ENCODE data around the gene COL6A2. TPM values are rescaled to one million over a fixed set of nuclear protein-coding genes. Genes with fewer than 3 reads are reported as not detected.
A peak's percentile ranks its signal among the peaks of the same experiment; 100 is the strongest.

COL6A2 gene
- total and polyA plus RNA-seq, 8 donors, result 362 to 647 (median 447) TPM

DNA sequence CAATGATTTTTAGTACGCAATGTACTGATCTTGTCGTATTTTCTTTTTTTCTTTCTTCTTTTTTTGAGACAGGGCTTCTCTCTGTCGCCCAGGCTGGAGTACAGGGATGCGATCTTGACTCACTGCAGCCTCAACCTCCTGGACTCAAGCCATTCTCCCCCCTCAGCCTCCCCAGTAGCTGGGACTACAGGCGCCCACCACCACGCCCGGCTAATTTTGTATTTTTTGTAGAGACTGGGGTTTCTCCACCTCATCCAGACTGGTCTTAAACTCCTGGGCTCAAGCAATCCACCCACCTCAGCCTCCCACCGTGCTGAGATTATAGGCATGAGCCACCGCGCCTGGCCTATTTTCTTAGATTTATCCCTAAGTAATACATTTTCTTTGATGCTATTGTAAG lies 43.9 kb upstream of the COL6A2 start:
- ATAC-seq, result no peak
- no peak overlapping the region for H3K27ac ChIP-seq
- intact Hi-C loops (cut with DNase I), result no loop called here
- no peak for DNase-seq
- no peaks in the 10 kb centered on the region for H3K9me3 ChIP-seq
- TF ChIP-seq, protein P1, sequence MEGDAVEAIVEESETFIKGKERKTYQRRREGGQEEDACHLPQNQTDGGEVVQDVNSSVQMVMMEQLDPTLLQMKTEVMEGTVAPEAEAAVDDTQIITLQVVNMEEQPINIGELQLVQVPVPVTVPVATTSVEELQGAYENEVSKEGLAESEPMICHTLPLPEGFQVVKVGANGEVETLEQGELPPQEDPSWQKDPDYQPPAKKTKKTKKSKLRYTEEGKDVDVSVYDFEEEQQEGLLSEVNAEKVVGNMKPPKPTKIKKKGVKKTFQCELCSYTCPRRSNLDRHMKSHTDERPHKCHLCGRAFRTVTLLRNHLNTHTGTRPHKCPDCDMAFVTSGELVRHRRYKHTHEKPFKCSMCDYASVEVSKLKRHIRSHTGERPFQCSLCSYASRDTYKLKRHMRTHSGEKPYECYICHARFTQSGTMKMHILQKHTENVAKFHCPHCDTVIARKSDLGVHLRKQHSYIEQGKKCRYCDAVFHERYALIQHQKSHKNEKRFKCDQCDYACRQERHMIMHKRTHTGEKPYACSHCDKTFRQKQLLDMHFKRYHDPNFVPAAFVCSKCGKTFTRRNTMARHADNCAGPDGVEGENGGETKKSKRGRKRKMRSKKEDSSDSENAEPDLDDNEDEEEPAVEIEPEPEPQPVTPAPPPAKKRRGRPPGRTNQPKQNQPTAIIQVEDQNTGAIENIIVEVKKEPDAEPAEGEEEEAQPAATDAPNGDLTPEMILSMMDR (IDR thresholded peaks at IDR 0.05), result no peak
- peaks cover 0 to 64% of the 10 kb centered on the region in 2 donors for H3K27me3 ChIP-seq
- no peak overlapping the region for H3K4me3 ChIP-seq
- H3K36me3 ChIP-seq, result no peaks in the 10 kb centered on the region
- peaks cover 0 to 4% of the 10 kb centered on the region in 2 donors for H3K4me1 ChIP-seq

DNA sequence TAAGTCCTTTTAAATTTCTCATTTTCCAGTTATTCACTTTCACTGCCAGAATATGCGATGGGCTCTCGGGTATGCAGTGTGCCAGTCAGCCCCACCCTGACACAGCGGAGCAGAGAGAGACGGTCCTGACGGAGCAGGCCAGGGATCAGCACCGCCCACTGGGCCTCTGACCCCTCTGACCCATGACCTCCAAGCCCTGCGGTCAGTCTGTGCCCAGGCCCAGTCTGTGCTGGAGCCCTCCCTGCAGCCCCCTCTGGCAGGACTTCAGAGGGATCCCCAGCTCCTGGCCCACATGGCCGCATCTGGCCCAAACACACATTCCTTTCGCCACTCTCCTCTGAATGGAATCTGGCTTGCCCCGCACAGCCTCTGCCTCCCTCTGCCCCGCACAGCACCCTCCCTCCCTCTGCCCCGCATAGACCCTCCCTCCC lies 43.4 kb upstream of the COL6A2 start:
- Histone ChIP-seq H3K27me3 (peaks cover 0 to 59% of the 10 kb centered on the region in 2 donors), H3K9me3 (no peaks in the 10 kb centered on the region), H3K36me3 (no peaks in the 10 kb centered on the region), H3K4me1 (peaks cover 0 to 3% of the 10 kb centered on the region in 2 donors), H3K27ac (no peak overlapping the region), H3K4me3 (no peak overlapping the region)
- TF ChIP-seq, protein P1 (IDR thresholded peaks at IDR 0.05), result no peak
- DNase-seq (peak in 1 of 4 donors; percentile 72), ATAC-seq (no peak)
- intact Hi-C loops (cut with DNase I), result no loop called here

DNA sequence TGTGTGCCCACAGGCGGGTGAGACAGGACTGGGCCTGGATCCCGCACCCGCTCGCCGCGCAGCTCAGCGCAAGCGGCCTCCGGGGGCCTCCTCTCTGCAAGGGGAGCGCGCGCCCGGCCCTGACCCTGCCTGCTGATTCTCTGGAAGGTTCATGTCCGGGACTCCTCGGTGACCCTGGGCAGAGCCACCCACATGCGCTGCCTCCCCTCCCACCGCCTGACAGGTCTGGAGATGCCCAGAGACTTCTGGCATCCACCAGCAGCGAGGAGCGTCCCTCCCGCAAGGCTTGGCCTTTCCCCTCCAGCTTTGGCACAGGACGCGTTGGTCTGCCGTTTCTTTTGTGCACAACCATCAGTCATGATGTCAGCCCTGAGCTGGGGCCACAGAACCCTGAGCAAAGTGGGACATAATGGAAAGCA lies 42.0 kb upstream of the COL6A2 start:
- DNase-seq, result peak in 1 of 4 donors; percentile 75
- no peak for ATAC-seq
- peak overlapping the region in 1 of 2 donors; percentile 72 for H3K27ac ChIP-seq
- intact Hi-C loops (cut with DNase I), result no loop called here
- peaks cover 0 to 53% of the 10 kb centered on the region in 2 donors for H3K27me3 ChIP-seq
- no peak overlapping the region for H3K4me3 ChIP-seq
- TF ChIP-seq, protein P1 (IDR thresholded peaks at IDR 0.05), result no peak
- no peaks in the 10 kb centered on the region for H3K36me3 ChIP-seq
- H3K9me3 ChIP-seq, result no peaks in the 10 kb centered on the region
- peaks cover 0 to 3% of the 10 kb centered on the region in 2 donors for H3K4me1 ChIP-seq

DNA sequence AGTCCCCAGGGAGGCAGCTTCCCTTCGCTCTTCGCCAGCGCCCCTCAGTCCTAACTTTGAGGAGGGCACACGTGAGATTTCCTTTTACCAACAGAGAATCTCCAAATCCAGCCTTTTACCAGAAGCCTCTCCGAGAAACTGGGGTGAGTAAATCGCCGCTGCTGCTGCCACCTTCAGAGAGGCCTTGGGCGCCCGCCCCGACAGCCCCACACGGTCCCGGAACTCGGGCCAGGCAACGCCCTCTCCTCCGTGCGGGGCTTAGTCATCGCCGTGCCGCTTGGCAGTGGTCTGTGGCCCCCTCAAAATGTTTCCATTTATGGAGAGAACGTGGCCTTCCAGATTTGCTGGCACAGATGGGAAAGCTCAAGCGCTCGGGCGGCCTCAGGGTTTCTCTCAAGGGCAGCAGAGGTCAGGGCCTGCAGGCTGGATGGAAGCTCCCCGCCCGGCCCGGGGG lies 41.4 kb upstream of the COL6A2 start:
- TF ChIP-seq, protein P1 (IDR thresholded peaks at IDR 0.05), result no peak
- Histone ChIP-seq H3K27me3 (peaks cover 0 to 53% of the 10 kb centered on the region in 2 donors), H3K36me3 (no peaks in the 10 kb centered on the region), H3K4me1 (peaks cover 0 to 3% of the 10 kb centered on the region in 2 donors), H3K27ac (peak overlapping the region; percentile 37 to 72), H3K9me3 (no peaks in the 10 kb centered on the region), H3K4me3 (no peak overlapping the region)
- intact Hi-C loops (cut with DNase I), result no loop called here
- peak; percentile 63 for ATAC-seq
- peak; percentile 57 to 80 (median 72) for DNase-seq

DNA sequence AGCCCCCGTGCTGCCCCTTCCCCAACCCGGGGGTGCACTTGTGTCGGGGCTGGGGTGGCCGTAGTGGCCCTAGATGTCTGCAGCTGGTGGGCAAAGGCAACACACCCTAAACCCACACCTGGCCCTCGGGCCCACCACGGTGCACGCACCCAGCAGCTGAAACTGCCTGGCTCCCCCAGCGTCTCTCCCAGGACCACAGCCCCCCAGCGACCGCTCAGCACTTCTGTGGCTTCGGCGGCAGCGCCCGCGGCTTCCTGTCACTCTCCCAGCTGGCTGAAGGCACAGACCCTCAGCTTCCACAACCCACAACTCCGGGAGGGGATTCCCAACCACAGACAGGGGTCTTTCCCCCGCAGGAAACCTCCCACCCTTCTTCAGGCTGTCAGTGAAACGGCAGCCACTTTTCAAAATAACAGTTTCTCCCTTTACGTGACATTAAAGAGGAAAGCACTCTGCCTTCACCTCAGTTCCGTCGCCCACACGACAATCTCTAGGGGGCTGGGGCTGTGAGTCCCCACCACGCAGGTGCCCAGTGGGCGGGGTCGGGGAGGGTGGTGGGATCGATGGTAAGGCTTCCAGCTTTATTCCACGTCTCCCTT lies 40.7 kb upstream of the COL6A2 start:
- Histone ChIP-seq H3K4me3 (no peak overlapping the region), H3K27me3 (peaks cover 0 to 57% of the 10 kb centered on the region in 2 donors), H3K36me3 (no peaks in the 10 kb centered on the region), H3K4me1 (peaks cover 0 to 3% of the 10 kb centered on the region in 2 donors), H3K27ac (peak overlapping the region; percentile 37 to 72), H3K9me3 (peaks cover 0 to 4% of the 10 kb centered on the region in 2 donors)
- DNase-seq, result peak in 1 of 4 donors; percentile 68
- intact Hi-C loops (cut with DNase I), result no loop called here
- no peak for ATAC-seq
- TF ChIP-seq, protein P1 (IDR thresholded peaks at IDR 0.05), result no peak
